Hippocampal formation (tissue), 2 donors: ENCODE measurements around the gene MAN1C1.
"Not testable (repeated sequence)": the region's sequence is repeated elsewhere in the genome, so short reads cannot be mapped to it uniquely, and the experiment has no call there.

ENCODE experiments used
- DNase-seq, 2 donors: peaks; one replicate each; lab custom pipeline; 2025; lab: John Stamatoyannopoulos, UW

The MAN1C1 gene

DNA sequence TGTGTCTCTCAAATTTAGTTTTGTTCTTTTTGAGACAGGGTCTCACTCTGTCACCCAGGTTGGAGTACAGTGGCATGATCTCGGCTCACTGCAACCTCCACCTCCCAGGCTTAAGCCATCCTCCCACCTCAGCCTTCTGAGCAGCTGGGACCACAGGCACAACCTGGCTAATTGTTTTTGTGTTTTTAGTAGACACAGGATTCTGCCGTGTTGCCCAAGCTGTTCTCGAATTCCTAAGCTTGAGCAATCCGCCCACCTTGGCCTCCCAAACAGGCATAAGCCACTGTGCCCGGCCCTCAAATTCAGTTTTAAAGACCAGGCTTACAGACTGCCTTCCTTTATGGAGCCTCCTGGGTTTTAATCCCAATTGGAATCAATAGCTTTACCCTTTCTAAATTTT, 99.7 kb downstream of the MAN1C1 start:
- no peak for DNase-seq

DNA sequence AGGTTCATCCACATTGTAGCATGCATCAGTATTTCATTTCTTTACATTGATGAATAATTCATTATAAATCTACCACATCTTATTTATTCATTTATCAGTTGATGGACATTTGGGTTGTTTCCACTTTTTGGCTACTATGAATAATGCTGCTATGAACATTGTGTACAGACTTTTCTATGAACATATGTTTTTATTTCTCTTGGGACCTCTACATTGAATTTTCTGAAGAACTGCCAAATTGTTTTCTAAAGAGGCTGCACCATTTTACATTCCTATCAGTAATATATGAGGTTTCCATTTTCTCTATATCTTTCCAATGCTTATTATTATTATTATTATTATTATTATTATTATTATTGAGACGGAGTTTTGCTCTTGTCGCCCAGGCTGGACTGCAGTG, 102.1 kb downstream of the MAN1C1 start:
- DNase-seq, result no peak

DNA sequence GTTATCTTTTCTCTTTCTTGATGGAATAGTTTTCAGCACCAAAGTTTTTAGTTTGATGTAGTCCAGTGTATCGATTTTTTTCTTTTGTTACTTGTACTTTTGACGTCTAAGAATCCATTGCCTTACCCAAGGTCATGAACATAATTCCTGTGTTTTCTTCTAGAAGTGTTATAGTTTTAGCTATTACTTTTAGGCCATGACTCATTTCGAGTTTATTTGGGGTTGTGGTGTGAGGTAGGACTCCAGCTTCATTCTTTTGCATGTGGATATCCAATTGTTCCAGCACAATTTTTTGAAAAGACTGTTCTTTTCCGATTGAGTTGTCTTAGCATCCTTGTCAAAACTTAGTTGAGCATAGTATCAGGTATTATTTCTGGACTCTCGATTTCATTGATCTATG, 104.0 kb downstream of the MAN1C1 start:
- DNase-seq, result no peak

DNA sequence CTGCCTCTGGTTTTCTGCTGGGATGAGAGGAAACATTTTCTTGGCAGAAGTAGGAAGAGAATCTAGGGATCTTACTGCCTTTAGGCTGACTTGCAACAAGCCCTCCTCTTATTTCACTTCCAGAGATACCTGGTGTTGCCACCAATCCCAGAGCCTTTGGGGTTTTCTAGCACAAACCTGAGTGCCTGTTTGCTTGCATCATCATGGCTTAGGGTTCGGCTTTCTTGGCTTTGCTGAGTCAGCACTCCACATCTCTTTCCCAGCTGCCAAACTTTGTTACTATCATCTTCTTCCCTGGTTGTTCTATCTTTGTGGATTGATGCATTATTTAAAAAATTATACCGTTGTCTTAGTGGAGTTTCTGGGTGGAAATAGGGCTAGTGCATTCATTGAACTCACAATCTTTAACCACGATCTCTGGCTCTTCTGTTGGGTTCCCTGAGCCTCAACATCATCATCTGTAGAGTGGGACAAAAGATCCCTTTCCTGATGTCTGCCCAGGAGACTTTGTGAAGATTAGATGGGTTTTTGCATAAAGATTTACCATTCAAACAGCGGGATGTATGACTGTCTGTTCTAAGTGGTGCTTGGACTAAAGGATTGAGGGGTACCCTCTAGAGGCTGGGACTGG, 106.8 kb downstream of the MAN1C1 start:
- DNase-seq, result no peak

DNA sequence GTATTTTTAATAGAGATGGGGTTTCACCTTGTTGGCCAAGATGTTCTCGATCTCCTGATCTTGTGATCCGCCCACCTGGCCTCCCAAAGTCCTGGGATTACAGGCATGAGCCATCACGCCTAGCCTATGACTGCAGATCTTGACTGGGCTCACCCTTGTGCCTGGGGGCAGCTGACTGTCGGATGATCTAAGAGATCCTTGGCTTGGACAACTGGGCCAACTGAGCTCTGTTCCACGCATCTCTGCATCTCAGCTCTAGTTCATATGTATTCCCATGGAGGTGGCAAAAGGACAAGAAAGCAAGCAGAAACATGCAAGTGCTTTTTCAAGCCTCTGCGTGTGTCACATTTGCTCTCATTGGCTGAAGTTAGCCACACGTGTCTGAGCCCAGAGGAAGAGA, 107.6 kb downstream of the MAN1C1 start:
- DNase-seq, result no peak

DNA sequence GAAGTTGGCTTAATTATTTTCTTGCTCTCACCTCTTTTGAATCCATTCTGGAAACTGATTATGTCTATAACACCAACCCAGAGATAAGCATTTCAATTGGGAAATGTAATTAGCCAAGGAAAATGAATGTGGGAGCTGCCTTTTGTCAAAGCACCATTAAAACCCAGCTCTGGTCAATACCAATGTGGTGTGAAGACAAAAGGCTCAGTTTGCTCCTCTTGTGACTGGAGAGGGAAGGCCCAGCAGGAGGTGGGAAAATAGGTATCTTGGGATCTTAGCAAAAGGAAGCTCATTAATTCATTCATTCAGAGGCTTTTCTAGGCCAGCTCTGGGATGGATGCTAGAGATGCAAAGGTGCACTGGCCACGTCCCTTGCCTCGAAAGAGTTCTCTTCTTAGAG, 108.4 kb downstream of the MAN1C1 start:
- DNase-seq, result no peak

DNA sequence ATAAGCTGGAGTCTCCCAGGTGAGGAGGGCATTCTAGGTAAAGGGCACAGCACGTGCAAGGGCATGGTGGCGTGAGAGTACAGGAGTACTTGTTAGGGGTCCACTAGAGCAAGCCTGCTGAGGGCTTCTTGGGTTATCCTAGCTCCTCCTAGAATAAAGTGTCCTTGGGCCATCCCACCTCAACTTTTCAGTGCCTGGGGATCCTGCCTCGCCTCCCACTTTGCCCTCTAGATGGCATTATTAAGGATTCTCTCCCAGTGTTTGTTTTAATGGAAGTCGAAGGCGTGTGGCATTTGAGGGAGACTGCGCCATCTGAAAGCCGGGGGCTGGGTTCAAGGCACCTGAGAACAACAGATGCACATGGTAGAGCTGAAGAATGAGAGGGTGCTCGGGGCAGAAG, 108.9 kb downstream of the MAN1C1 start:
- DNase-seq, result no peak

DNA sequence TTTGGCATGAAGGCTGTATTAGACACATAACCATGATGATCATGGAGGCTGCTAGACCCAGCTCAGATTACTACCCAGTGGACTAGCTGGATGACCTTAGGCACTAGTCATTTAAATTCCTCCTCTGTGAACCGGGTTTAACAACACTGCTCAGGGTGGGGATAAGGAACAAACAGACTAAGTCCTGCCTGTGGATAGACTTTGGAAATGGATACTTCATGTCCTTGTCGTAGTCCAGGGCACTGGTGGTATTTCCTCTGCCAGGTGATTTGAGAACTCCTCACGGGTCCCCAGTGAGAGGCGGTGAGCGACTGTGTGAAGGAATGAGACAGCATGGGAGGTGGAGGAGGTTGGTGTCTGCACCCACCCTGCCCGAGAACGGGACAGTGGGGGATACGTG, 110.5 kb downstream of the MAN1C1 start:
- DNase-seq, result no peak

DNA sequence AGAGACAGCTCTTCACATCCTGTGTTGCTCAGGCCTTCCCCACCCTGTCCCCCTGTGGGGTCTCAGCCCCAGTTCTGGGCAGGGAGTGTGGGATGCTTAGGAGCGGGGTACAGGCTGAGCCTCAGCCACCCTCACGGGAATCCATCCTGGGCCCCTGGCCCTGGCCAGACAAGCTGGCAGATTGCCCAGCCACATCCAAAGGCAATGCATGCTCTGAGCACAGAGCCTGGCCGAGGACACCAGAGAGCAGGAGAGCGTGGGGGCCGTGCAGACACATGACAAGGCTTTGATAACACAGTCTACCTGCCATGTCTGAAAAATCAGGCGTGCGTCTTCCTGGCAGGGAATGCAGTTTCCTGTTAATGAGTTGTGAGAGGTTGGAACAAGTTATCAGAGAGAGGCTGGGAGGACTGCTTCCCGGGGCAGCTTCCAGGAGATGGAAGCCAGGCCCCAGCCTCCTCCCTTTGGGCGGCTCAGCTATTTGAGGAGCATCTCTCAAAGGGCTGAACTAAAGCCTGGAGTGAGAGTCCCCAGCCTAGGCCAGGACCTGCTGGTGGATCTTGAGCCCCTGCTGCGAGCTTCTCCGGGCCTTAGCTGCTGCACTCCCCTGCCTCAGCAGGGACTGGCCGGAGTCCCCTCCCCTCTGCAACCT, 111.2 kb downstream of the MAN1C1 start:
- peak in 1 of 2 donors; percentile 48 for DNase-seq

DNA sequence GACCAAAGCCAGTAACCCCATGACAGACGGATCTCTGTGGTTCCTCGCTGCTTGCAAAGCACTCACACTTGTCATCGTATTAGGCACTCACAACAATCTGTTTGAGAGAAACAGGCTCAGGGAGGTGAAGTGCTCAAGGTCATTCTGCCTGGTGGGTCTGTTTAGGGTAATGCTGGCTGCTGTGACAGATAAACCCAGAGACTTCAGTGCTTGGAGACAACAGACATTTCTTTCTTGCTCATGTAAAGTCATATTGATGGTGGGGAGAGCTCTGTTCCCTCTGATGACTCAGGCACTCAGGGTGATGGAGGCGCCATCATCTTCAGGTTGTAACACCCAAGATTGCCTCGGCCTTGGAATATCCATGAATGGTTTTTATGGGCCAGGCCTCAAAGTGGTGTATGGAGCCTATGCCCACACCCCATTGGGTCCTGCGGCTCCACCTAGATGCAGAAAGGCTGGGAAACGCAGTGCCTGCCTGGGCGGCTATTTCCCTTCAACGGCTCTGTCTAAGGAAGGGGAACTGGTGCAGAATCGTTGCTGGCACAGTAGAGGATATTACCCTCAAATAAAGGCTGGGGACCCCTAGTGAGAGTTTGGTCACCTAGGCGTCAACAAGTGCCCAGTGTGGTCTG, 111.8 kb downstream of the MAN1C1 start:
- DNase-seq, result no peak

DNA sequence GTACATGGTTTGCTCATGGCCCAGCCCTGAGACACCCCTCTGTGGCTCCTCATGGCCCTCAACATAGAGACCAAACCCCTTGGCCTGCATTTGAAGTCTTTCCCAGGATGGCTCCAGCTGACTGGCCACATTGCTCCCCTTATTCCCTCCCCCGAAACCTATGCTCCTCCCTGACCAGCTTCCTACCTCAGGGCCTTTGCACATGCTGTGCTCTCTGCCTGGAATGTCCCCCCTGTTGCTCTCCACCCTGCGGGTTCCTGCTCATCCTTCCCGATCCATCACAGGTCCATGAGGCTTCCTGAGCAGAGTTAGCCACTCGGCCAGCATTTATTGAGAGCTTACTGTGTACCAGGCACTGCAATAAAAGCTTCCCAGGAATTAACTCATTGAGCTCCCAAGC, 112.5 kb downstream of the MAN1C1 start:
- DNase-seq, result no peak

DNA sequence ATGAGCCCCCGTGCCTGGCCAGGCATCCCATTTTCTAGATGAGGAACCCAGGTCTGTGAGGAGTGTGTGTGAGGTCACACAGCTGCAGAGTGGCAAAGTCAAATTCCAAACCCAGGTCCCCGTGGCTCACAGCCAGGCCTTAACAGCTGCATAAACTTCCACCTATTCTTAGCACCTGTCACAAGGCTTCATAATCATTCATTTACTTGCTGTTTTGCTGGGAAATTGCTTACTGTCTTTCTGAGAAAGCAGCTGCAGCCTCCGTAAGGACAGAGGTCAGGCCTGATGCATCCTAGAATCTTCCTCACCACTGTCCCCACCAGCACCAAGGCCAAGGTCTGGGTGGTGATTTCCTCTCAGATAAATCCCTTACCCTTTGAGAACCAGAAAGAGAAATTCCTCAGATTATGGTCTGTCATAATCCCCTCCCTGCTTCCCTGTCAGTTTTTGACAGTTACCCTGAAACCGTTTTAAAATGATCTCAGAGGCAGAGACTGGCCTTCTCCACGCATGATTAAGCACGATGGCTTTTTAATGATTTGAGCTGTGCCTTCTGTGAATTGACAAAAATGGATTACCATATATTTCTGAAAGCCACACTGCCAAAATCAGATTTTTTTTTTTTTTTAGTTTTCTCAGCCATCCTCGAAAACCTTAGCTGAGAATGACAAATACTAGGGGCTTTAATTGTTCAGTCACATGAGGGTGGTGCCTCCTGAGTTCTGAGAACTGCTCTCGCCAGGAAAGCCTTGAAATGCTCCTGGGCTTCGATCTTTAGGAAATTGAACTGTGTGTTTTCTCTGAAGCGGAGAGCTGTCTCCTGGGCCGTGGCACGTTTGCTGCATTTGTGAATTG, 113.4 kb downstream of the MAN1C1 start:
- no peak for DNase-seq

DNA sequence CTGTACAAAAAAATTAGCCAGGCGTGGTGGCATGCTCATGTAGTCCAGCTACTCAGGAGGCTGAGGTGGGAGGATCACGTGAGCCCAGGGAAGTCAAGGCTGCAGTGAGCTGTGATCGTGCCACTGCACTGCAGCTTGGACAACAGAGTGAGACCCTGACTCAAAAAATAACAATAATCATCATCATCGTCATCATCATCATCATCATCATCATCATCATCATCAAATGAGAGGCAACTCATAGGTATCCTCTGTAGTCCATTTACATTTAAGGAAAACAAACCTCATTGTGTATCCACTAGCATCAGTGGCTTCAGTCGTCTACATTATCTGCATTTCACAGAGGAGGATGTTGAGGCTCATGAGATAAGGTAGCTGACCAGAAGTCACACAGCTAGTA, 114.6 kb downstream of the MAN1C1 start:
- DNase-seq, result no peak

DNA sequence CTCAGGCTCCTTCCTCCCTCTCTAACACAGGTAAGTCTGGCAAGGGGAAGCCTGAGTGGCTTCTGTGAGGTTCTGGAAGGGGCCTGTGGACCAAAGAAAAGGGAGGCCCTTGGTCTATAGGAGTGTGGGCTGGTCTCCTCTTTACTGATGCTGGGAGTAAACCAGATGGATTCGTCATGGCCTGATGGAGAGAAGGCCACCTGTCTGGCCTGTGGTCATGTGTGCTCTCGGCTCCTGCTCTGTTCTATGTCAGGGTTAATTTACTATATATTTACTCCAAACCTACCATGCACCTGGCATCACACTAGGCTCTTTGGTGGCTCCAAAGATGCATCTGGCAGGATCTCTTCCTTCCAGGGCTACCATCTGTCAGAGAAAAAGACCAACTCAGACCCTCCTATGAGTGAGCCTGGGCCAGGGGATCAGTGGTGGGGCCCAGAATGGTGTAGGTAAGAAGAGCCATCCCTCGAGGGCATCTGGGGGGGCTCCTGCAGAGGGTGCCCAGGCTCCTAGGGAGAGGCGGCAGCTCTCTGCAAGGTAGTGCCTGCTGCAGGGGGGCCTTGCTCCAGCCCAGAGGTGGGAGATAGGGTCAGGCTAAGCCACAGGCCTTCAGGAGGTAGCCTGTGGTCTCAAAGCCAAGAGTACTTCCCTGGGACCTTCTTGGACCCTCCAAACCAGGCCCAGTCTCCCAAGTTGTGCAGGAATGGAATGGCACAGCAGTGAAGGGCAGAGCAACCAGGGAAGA, 115.2 kb downstream of the MAN1C1 start:
- DNase-seq, result no peak

DNA sequence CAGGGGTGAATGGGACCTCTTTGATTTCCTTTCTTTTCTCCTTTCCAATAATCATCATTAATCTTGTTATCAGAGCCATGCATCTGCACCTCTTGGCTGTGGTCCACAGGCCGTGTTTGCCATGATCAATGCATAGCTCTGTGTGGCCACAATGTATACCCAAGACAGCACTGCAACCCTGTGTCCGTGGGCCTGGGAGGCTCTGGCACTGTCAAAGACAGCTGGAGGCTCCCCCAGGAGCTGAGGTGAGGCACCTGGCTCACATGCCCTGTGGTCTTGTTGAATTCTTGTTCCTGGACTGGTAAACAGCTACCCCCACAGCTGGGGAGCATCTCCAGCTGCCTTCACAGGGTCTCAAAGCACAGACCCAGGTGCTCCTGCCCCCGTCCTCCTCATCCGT, 116.2 kb downstream of the MAN1C1 start:
- DNase-seq, result no peak

DNA sequence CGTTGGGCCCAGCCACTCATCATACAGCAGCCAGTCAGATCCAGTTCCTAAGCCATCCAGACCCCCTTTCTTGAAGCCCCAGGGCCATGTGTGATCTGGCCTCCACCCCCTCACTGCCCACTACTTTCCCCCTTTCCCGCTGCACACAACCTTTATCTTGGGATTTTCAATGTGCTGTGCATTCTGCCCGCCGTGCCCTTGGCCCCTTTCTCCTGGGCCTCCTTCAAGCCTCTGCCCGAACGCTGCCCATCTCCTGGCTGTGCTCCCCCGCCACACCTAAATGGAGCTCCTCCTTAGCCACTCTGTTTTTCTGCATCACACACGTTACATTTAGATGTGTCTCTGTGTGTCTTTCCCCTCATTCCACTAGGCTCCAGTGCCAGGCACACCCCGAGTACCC, 116.7 kb downstream of the MAN1C1 start:
- no peak for DNase-seq

DNA sequence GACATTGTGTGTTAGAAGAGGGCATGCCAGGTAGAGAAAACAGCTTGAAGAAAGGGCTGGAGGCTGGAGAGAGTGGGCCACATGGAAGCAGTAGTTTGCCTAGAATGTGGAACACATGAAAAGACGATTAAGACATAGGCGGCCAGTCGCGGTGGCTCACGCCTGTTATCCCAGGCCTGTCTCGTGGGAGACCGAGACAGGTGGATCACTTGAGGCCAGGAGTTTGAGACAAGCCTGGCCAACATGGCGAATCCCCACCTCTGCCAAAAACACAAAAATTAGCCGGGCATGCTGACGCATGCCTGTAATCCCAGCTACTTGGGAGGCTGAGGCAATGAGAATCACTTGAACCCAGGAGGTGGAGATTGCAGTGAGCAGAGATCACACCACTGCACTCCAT, 118.4 kb downstream of the MAN1C1 start:
- DNase-seq, result not testable (repeated sequence)

DNA sequence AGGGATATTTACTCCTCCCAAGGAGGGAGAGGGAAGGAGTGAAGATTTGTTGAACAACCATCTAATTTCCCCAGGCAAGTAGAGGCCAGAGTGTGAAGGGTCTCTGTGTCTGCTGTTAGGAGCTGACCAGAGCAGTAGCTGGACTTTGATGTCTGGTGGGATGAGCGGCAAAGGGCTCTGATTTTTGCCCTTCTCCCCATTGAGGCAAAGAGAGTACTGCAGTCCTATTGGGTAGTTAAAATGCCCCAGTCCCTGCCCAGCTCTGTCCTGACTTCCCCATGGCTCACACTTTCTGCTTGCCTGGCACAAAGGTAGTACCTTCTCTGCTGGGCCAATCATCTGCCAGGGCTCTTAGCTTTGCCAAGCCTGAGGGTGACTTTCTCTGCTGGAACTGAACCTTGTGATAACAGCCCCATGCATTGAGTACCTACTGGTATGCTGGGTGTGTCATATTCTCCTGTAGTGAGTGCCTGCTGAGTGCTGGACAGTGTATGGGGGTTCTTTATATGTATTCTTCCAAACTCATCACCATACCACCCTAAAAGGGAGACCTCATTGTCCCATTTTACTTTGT, 119.5 kb downstream of the MAN1C1 start:
- no peak for DNase-seq

DNA sequence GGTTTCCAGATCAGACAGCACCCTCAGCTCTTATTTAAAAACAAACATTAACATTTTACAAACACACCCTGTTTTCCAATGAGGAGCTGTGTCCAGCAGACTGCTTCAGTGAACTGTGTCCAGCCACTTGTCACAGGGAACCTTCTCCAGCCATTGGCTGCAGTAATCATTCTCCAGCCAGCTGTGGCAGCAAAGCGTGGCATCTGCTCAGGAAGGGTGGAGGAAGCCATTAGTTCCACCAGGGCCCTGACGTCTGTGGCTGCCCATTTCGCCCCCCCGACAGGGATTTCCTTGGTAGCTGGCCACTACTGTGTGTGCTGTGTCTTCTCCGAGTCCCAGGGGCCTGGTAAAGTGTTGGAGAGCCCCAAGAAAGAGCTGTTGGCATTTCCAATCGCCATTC, 120.5 kb downstream of the MAN1C1 start:
- no peak for DNase-seq

DNA sequence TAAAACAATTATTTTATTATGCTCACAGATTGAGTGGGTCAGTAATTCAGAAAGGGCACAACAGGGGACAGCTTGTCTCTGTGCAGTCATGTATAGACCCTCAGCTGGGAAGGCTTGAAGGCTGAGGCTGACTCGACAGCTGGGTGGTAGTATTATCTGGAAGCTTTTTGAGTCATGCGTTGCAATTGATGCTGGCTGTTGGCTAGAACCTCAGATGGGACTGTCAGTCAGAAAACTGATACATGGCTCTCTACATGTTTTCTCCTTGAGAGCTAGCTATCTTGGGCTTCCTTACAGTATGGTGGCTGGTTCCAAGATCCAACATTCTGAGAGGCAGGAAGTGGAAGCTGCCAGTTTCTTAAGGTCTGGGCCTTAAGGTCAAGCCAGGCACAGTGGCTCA, 121.9 kb downstream of the MAN1C1 start:
- DNase-seq, result no peak

DNA sequence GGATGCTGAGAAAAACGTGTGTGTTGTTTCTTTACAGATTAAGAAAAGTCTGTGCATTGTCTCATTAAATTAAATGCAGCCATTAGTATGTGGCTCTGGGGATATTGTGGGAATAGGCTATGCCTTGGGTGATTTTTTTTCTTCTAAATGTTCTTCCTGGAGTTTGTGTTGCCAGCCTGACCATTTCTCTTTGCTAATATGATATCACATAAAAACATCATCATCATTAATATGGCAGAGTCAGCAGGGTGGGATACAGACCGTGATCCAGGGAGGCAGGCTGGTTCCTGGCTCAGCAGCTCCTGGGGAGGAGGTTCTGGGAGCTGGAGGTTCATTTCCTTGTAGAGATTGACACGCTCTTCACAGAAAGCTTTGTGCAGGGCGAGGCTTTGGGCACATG, 122.8 kb downstream of the MAN1C1 start:
- DNase-seq, result no peak

DNA sequence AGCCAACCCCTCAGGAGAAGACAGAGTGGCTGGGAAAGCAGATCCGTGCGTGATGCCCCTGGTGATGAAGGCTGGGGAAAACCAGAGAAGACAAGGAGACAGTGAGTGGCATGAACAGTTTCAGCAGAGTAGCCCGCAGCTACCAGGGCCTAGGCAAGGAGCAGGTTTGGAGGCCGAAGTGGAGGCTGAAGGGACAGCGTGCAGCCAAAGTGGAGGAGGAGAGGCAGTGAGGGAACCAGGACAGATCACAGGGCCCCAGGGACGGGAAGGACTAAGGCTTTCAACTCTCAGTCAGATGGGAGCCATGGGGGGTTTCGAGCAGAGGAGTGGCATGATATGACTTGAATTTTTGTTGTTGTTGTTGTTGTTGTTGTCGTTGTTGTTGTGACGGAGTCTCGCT, 123.5 kb downstream of the MAN1C1 start:
- DNase-seq, result no peak
